Prostate gland (tissue), 2 donors: ENCODE measurements around the gene PLCH1.

Experiments
- CTCF ChIP-seq, 4 experiments: fragments of 200-600 bp in 2 of 4; fragments of 450-650 bp in 2 of 4; sonication (generic) in 2 of 4; IDR thresholded peaks; 1 replicate in 3 of 4; 2 replicates in 1 of 4; pipeline ENCODE4 v1.5.1; 2016 to 2019; ENCODE audit warnings: antibody characterized with exemption in 4 of 4, mild to moderate bottlenecking in 2 of 4, moderate library complexity in 2 of 4
- POLR2AphosphoS5 ChIP-seq: sonication (generic); formaldehyde crosslinking; IDR thresholded peaks from one replicate; pipeline ENCODE4 v1.6.1; 2017; ENCODE audit warnings: antibody characterized with exemption

DNA sequence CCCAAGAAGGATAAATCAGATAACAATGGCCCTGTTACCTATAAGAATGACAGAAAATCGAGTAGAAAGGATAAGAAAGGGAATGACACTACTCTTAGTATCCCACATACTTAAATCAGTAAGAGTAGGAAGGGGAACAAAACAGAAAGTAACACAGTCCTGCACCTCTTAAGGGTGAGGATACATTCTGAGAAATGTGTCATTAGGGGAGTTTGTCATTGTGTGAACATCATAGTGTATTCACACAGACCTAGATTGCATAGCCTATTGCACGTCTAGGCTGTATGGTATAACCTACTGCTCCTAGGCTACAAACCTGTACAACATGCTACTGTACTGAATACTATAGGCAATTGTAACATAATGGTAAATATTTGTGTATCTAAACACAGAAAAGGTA, 142.6 kb downstream of the PLCH1 start:
- TF ChIP-seq CTCF (IDR thresholded peaks at IDR 0.05): no peak
- TF ChIP-seq POLR2AphosphoS5: no peak
